Kasumi-1 (cell line): ENCODE results near the gene P2RY1.
"Not testable (repeated sequence)": the region's sequence is repeated elsewhere in the genome, so short reads cannot be mapped to it uniquely, and the experiment has no call there.

Experiments used
- DNase-seq, 2 experiments: peaks; one replicate each; lab custom pipeline; 2025; lab: John Stamatoyannopoulos, UW

P2RY1 gene

GRCh38 chr3:152836269-152836668, 1.3 kb downstream of the P2RY1 start:
- DNase-seq, result no peak

- DNase-seq, result no peak
Observed at GRCh38 chr3:152839511-152839910, 4.6 kb downstream of the P2RY1 start.

- no peak for DNase-seq
Observed at GRCh38 chr3:152841131-152841530, 6.2 kb downstream of the P2RY1 start.

GRCh38 chr3:152842413-152842812, 7.5 kb downstream of the P2RY1 start:
- DNase-seq, result no peak

- DNase-seq, result no peak
Observed at GRCh38 chr3:152843955-152844354, 9.0 kb downstream of the P2RY1 start.

- not testable (repeated sequence) for DNase-seq
Observed at GRCh38 chr3:152846572-152847202, 11.8 kb downstream of the P2RY1 start.

- DNase-seq, result not testable (repeated sequence)
Observed at GRCh38 chr3:152847599-152847998, 12.7 kb downstream of the P2RY1 start.

- no peak for DNase-seq
Observed at GRCh38 chr3:152849996-152850578, 15.2 kb downstream of the P2RY1 start.

GRCh38 chr3:152853196-152853595, 18.3 kb downstream of the P2RY1 start:
- no peak for DNase-seq

- DNase-seq, result no peak
Observed at GRCh38 chr3:152857082-152857481, 22.2 kb downstream of the P2RY1 start.

GRCh38 chr3:152858170-152858800, 23.4 kb downstream of the P2RY1 start:
- DNase-seq, result no peak

GRCh38 chr3:152860736-152861135, 25.8 kb downstream of the P2RY1 start:
- no peak for DNase-seq

- no peak for DNase-seq
Observed at GRCh38 chr3:152865668-152866245, 30.8 kb downstream of the P2RY1 start.

GRCh38 chr3:152870027-152870426, 35.1 kb downstream of the P2RY1 start:
- DNase-seq, result peak; percentile 15 to 21

GRCh38 chr3:152873314-152873713, 38.4 kb downstream of the P2RY1 start:
- DNase-seq, result not testable (repeated sequence)

- no peak for DNase-seq
Observed at GRCh38 chr3:152874896-152875749, 40.2 kb downstream of the P2RY1 start.

GRCh38 chr3:152879130-152879789, 44.3 kb downstream of the P2RY1 start:
- no peak for DNase-seq

- DNase-seq, result no peak
Observed at GRCh38 chr3:152879790-152880174, 44.9 kb downstream of the P2RY1 start.

GRCh38 chr3:152885076-152885475, 50.1 kb downstream of the P2RY1 start:
- peak; percentile 74 to 76 for DNase-seq
